GM12878 (cell line): Measurements from ENCODE around the gene CACNA1B.

Experiments used
- CHD4 ChIP-seq: fragments of 200-600 bp; sonication (generic); IDR thresholded peaks from 2 replicates; pipeline ENCODE4 v1.6.1; 2016; ENCODE audit warnings: mild to moderate bottlenecking
- EZH2 ChIP-seq: IDR thresholded peaks from 2 replicates; pipeline ENCODE4 v1.6.1; 2012; ENCODE audit warnings: low read depth, mild to moderate bottlenecking, control low read depth, inconsistent platforms, low read length, borderline replicate concordance; ENCODE audit not compliant: control insufficient read depth
- FOS ChIP-seq: IDR thresholded peaks from 3 replicates; pipeline ENCODE4 v1.6.1; 2011; ENCODE audit warnings: borderline replicate concordance; ENCODE audit not compliant: insufficient read length; ENCODE audit errors: extremely low read depth
- HDAC2 ChIP-seq: fragments of 200-600 bp; sonication (generic); IDR thresholded peaks from 2 replicates; pipeline ENCODE4 v1.6.1; 2017
- JUND ChIP-seq: IDR thresholded peaks from 2 replicates; pipeline ENCODE4 v1.6.1; 2012; ENCODE audit warnings: low read depth, mild to moderate bottlenecking, low read length, improper control_type of control experiment, moderate library complexity
- NR2C2 ChIP-seq: IDR thresholded peaks from 2 replicates; pipeline ENCODE4 v1.6.1; 2011; ENCODE audit warnings: borderline replicate concordance, low read depth; ENCODE audit not compliant: control insufficient read depth, insufficient read length
- RCOR1 ChIP-seq: conservative IDR thresholded peaks from 2 replicates; pipeline ENCODE4 v1.6.1; 2012; ENCODE audit warnings: low read depth, low read length, improper control_type of control experiment
- RFX5 ChIP-seq: IDR thresholded peaks from 2 replicates; pipeline ENCODE4 v1.6.1; 2011; ENCODE audit warnings: low read depth, low read length, improper control_type of control experiment
- SIX5 ChIP-seq: IDR thresholded peaks from 2 replicates; pipeline ENCODE4 v1.6.1; 2011; ENCODE audit warnings: mild to moderate bottlenecking, low read depth, low read length, moderate library complexity; ENCODE audit not compliant: severe bottlenecking
- SRF ChIP-seq, 2 experiments: IDR thresholded peaks; 2 replicates each; pipeline ENCODE4 v1.6.1; 2011; ENCODE audit warnings: low read depth in 2 of 2, low read length in 2 of 2, mild to moderate bottlenecking in 1 of 2, moderate library complexity in 1 of 2
- ZNF274 ChIP-seq: IDR thresholded peaks from one replicate; pipeline ENCODE4 v1.8.0; 2011; ENCODE audit not compliant: insufficient read length, insufficient read depth
- TF ChIP-seq, protein P1 (sequence below): IDR thresholded peaks from 2 replicates; pipeline ENCODE4 v1.6.1; 2011; ENCODE audit warnings: mild to moderate bottlenecking, low read depth, low read length, moderate library complexity; ENCODE audit not compliant: insufficient replicate concordance
- TF ChIP-seq, protein P2 (sequence below), 3 experiments: IDR thresholded peaks in 2 of 3; conservative IDR thresholded peaks in 1 of 3; 2 replicates each; pipeline ENCODE4 v1.5.1; 2011; ENCODE audit warnings: low read depth in 3 of 3, low read length in 3 of 3, mild to moderate bottlenecking in 3 of 3, control low read depth in 2 of 3, moderate library complexity in 2 of 3, inconsistent platforms in 1 of 3, mixed read lengths in 1 of 3; ENCODE audit not compliant: control insufficient read depth in 2 of 3, insufficient read depth in 1 of 3; ENCODE audit errors: extremely low read depth in 1 of 3
- TF ChIP-seq, protein P3 (sequence below): IDR thresholded peaks from 2 replicates; pipeline ENCODE4 v1.6.1; 2011; ENCODE audit warnings: low read depth, mild to moderate bottlenecking, low read length, moderate library complexity, borderline replicate concordance; ENCODE audit errors: extremely low read depth

DNA sequence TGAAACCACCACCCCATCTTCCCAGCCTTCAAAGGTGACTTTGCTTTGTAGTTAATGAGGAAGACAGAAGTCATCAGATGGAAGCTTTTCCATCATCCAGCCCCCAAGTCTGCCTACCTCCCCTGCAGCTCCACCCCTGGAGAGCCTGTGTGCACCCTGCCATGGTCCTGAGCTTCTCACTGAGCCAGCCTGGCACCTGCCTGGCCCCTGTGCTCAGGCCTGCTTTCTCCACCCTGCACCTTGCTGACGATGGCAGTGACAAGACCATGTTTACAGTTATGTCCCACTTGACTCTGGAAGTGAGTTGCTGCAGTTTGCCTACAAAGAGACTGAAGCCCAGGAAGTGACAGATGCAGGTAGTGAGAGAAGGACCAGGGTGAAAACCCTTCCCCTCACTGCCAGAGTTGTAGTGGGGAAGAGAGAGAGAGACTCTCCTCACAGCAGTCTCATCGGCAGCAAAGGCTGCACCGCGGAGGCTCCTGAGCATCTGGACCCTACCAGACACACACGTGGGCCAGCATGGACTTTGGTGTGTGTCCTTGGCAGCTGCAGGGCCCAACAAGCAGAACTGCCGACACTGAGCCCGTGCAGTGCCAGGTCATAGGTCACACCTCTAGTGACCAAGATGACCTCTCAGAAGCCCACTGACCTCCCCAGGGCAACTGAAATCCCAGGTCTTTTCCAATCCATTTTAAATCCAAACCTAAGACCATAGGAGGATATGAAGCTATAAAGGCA, 107.1 kb downstream of the CACNA1B start:
- TF ChIP-seq, protein P1, sequence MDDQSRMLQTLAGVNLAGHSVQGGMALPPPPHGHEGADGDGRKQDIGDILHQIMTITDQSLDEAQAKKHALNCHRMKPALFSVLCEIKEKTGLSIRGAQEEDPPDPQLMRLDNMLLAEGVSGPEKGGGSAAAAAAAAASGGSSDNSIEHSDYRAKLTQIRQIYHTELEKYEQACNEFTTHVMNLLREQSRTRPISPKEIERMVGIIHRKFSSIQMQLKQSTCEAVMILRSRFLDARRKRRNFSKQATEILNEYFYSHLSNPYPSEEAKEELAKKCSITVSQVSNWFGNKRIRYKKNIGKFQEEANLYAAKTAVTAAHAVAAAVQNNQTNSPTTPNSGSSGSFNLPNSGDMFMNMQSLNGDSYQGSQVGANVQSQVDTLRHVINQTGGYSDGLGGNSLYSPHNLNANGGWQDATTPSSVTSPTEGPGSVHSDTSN: no peak
- TF ChIP-seq HDAC2: no peak
- TF ChIP-seq, protein P2, sequence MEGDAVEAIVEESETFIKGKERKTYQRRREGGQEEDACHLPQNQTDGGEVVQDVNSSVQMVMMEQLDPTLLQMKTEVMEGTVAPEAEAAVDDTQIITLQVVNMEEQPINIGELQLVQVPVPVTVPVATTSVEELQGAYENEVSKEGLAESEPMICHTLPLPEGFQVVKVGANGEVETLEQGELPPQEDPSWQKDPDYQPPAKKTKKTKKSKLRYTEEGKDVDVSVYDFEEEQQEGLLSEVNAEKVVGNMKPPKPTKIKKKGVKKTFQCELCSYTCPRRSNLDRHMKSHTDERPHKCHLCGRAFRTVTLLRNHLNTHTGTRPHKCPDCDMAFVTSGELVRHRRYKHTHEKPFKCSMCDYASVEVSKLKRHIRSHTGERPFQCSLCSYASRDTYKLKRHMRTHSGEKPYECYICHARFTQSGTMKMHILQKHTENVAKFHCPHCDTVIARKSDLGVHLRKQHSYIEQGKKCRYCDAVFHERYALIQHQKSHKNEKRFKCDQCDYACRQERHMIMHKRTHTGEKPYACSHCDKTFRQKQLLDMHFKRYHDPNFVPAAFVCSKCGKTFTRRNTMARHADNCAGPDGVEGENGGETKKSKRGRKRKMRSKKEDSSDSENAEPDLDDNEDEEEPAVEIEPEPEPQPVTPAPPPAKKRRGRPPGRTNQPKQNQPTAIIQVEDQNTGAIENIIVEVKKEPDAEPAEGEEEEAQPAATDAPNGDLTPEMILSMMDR (IDR thresholded peaks at IDR 0.05 in 2 of 3, conservative IDR thresholded peaks at IDR 0.05 in 1 of 3; ENCODE audit: control insufficient read depth in 2 of 3, extremely low read depth in 1 of 3, insufficient read depth in 1 of 3, low read depth in 3 of 3, low read length in 3 of 3): no peak
- TF ChIP-seq JUND: no peak
- TF ChIP-seq, protein P3, sequence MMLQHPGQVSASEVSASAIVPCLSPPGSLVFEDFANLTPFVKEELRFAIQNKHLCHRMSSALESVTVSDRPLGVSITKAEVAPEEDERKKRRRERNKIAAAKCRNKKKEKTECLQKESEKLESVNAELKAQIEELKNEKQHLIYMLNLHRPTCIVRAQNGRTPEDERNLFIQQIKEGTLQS: no peak
- no peak for TF ChIP-seq SIX5
- TF ChIP-seq EZH2: no peak
- no peak for TF ChIP-seq ZNF274
- TF ChIP-seq SRF (IDR thresholded peaks at IDR 0.05; ENCODE audit: low read depth in 2 of 2, low read length in 2 of 2): no peak
- TF ChIP-seq RFX5: no peak
- no peak for TF ChIP-seq FOS
- no peak for TF ChIP-seq RCOR1
- TF ChIP-seq CHD4: no peak
- no peak for TF ChIP-seq NR2C2
